Measurements from ENCODE around the gene SOX12.

DNA sequence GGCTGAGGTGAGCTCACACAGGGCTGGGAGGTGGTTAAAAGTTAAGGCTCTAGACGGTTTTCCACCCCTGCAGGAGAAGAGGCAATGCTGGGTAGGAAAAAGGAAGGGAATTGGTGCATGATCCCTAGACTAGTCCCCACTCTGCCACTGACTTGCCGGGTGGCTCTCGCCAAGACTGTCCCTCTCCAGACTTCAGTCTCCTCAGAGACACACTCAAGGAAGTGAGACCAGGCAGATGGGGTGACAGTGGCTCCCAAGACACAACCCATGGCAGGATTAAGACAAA lies 47.9 kb upstream of the SOX12 start:
- TF ChIP-seq, protein P1, sequence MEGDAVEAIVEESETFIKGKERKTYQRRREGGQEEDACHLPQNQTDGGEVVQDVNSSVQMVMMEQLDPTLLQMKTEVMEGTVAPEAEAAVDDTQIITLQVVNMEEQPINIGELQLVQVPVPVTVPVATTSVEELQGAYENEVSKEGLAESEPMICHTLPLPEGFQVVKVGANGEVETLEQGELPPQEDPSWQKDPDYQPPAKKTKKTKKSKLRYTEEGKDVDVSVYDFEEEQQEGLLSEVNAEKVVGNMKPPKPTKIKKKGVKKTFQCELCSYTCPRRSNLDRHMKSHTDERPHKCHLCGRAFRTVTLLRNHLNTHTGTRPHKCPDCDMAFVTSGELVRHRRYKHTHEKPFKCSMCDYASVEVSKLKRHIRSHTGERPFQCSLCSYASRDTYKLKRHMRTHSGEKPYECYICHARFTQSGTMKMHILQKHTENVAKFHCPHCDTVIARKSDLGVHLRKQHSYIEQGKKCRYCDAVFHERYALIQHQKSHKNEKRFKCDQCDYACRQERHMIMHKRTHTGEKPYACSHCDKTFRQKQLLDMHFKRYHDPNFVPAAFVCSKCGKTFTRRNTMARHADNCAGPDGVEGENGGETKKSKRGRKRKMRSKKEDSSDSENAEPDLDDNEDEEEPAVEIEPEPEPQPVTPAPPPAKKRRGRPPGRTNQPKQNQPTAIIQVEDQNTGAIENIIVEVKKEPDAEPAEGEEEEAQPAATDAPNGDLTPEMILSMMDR (IDR thresholded peaks at IDR 0.05; ENCODE audit: poor library complexity), result no peak
- no peak for TF ChIP-seq EZH2phosphoT487 (IDR thresholded peaks at IDR 0.05; ENCODE audit: low read depth, severe bottlenecking, unreplicated experiment)

All from hepatocyte (in vitro differentiated cells).